Pericardium fibroblast (primary cell): Measurements from ENCODE around the gene OR2L3. TPM values are rescaled to one million over a fixed set of nuclear protein-coding genes. Genes with fewer than 3 reads are reported as not detected.

ENCODE experiments used
- total RNA-seq: library from RNA; depleted of rRNA; stranded (reverse); fragments of >200 nt; gene quantifications from 2 replicates; pipeline ENCODE4 v1.2.3, GENCODE V29; 2015

OR2L3 gene, protein sequence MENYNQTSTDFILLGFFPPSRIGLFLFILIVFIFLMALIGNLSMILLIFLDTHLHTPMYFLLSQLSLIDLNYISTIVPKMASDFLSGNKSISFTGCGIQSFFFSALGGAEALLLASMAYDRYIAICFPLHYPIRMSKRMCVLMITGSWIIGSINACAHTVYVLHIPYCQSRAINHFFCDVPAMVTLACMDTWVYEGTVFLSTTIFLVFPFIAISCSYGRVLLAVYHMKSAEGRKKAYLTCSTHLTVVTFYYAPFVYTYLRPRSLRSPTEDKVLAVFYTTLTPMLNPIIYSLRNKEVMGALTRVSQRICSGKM
- total RNA-seq = not detected in 2 replicates

DNA sequence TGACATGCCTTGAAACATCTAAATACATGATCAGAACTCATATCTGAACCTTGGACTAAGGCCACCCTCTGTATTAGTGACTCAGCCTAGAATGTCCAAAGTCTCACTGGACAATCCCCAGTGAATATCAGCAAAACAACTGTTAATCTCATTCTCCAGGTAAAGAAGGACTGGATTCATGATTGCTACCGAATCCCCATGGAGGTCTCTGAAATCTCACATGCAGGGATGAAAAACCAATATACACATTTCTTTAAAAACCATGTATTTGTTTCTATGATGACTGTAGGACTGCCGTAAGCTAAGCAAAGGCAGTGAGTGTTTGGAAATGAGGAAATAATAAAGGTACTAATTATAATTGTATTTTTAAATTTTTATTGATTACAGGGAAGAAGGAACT is at the start of gene OR2L3:
Gene OR2L3, plus strand, starts transcription at position 301 of the 400 bp plus-strand sequence. CDS start 13,846 bp downstream, outside the sequence.

DNA sequence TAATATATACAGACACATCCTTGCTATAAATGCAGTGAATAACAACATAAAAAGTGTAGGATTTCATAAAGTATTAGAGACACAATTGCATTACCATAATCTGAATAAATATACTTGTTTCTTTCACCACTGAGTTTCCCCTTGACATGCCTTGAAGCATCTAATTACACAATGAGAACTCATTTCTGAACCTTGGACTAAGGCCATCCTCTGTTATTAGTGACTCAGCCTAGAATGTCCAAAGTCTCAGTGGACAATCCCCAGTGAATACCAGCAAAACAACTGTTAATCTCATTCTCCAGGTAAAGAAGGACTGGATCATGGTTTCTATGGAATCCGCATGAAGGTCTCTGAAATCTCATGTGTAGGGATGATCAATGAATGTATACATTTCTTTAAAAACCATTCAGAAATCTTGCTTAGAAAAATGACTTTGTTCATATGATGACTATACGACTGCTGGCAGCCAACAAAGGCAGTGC is 33.4 kb upstream of the OR2L3 start, which contains the start of gene OR2L5:
Gene OR2L5, plus strand, starts transcription at position 432 of the 482 bp plus-strand sequence. CDS start 8,288 bp downstream, outside the sequence.

DNA sequence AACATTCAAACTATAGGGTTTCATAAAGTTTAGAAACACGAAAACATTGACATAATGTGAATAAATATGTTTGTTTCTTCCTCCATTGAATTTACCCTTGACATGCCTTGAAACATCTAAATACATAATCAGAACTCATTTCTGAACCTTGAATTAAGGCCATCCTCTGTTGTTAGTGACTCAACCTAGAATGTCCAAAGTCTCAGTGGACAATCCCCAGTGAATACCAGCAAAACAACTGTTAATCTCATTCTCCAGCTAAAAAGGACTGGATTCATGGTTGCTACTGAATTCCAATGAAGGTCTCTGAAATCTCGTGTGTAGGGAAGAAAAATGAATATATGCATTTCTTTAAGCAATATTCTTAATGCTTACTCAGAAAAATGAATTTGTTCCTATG is 16.9 kb upstream of the OR2L3 start, which contains the start of gene OR2L2:
Gene OR2L2, plus strand, starts transcription at position 301 of the 400 bp plus-strand sequence. CDS start 8,198 bp downstream, outside the sequence.

DNA sequence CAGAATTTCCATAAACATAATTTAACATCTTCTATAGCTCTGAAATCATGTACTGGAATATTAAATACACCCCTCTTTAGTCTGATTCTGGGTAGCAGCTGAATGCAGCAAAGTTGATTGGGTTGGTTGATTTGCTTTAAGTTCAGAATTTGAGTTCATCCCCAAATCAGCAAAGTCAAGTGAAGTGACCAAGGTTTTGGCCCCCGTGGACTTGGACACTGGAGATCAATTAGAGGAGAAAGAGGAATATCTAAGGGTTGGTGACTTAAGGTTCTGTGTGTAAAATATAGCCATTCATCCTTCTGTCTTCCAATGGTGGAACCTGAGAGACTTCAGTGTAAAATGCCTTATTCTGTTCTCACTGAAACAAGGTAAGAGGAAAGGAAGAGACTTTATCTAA is 48.2 kb downstream of the OR2L3 start, which contains the start of gene OR2L13:
Gene OR2L13, plus strand, starts transcription at position 301 of the 400 bp plus-strand sequence. CDS start 4,192 bp downstream, outside the sequence.

Other genes with a start within 250 kb of the OR2L3 start
- gene OR14A16, start 222.7 kb upstream of the OR2L3 start, total RNA-seq = not detected in 2 replicates
- not detected in 2 replicates for gene OR11L1, start 204.9 kb upstream of the OR2L3 start, total RNA-seq
- 0.09 and 0.58 TPM in 2 replicates for gene TRIM58, start 189.6 kb upstream of the OR2L3 start, total RNA-seq
- 0.12 TPM in 1 of 2 replicates, not detected in the other for gene OR2W3, start 151.2 kb upstream of the OR2L3 start, total RNA-seq
- gene OR2T8, start 126.6 kb upstream of the OR2L3 start, total RNA-seq = not detected in 2 replicates
- gene OR2AJ1, start 121.9 kb upstream of the OR2L3 start, total RNA-seq = not detected in 2 replicates
- gene OR2L8, start 98.0 kb upstream of the OR2L3 start, total RNA-seq = not detected in 2 replicates
- gene OR2AK2, start 81.6 kb upstream of the OR2L3 start, total RNA-seq = not detected in 2 replicates
- gene OR2L5, start 33.2 kb upstream of the OR2L3 start, total RNA-seq = not detected in 2 replicates
- not detected in 2 replicates for gene OR2L2, start 16.8 kb upstream of the OR2L3 start, total RNA-seq
- gene OR2L13, start 48.3 kb downstream of the OR2L3 start, total RNA-seq = not detected in 2 replicates
- not detected in 2 replicates for gene OR2M5, start 98.3 kb downstream of the OR2L3 start, total RNA-seq
- not detected in 2 replicates for gene OR2M2, start 128.0 kb downstream of the OR2L3 start, total RNA-seq
- gene OR2M3, start 150.4 kb downstream of the OR2L3 start, total RNA-seq = not detected in 2 replicates
- gene OR2M4, start 184.6 kb downstream of the OR2L3 start, total RNA-seq = not detected in 2 replicates
- not detected in 2 replicates for gene OR2T33, start 231.1 kb downstream of the OR2L3 start, total RNA-seq